MCF 10A (cell line): ENCODE measurements around the gene ASTN2. TPM values are rescaled to one million over a fixed set of nuclear protein-coding genes. Genes with fewer than 3 reads are reported as not detected.
A peak's percentile ranks its signal among the peaks of the same experiment; 100 is the strongest.

Experiments
- BruUV-seq: library from RNA; stranded (reverse); fragments of 400-500 nt; replicated peaks from 2 replicates; lab custom pipeline; 2021; lab: Mats Ljungman, UMichigan
- CTCF ChIA-PET: fragments of 300-600 bp; sonication (Branson Sonifier 250); formaldehyde crosslinking; extraction: SDS; loops from one replicate; lab custom pipeline; 2021; ENCODE audit warnings: antibody characterized with exemption, inconsistent platforms; lab: Yijun Ruan, JAX
- POLR2A ChIA-PET: fragments of 300-600, 350-650 bp; sonication (Branson Sonifier 250); formaldehyde crosslinking; extraction: SDS; loops from one replicate; lab custom pipeline; 2020; ENCODE audit warnings: antibody characterized with exemption, inconsistent platforms; lab: Yijun Ruan, JAX
- DNase-seq: peaks from one replicate; pipeline ENCODE4 v3.0.0-alpha.2; 2018; ENCODE audit not compliant: unreplicated experiment
- H3K27ac Mint-ChIP-seq: one replicate; pipeline ENCODE4 v1.8.0; 2022; ENCODE audit warnings: mild to moderate bottlenecking, low read depth, mixed read lengths; ENCODE audit not compliant: unreplicated experiment
- H3K27me3 Mint-ChIP-seq: one replicate; pipeline ENCODE4 v1.8.0; 2022; ENCODE audit warnings: mixed read lengths; ENCODE audit not compliant: insufficient read depth, unreplicated experiment
- H3K36me3 Mint-ChIP-seq: one replicate; pipeline ENCODE4 v1.8.0; 2022; ENCODE audit warnings: mild to moderate bottlenecking, moderate library complexity, mixed read lengths; ENCODE audit not compliant: insufficient read depth, unreplicated experiment
- H3K4me1 Mint-ChIP-seq: one replicate; pipeline ENCODE4 v1.8.0; 2022; ENCODE audit warnings: mixed read lengths; ENCODE audit not compliant: insufficient read depth, unreplicated experiment
- H3K4me3 Mint-ChIP-seq: one replicate; pipeline ENCODE4 v1.8.0; 2022; ENCODE audit warnings: mild to moderate bottlenecking, moderate library complexity, mixed read lengths; ENCODE audit not compliant: unreplicated experiment
- H3K9me3 Mint-ChIP-seq: one replicate; pipeline ENCODE4 v1.8.0; 2022; ENCODE audit warnings: mixed read lengths; ENCODE audit not compliant: unreplicated experiment
- CTCF ChIP-seq: fragments of 200-600 bp; IDR thresholded peaks from one replicate; pipeline ENCODE4 v1.8.0; 2022; ENCODE audit warnings: antibody characterized with exemption, mild to moderate bottlenecking; ENCODE audit not compliant: unreplicated experiment
- intact Hi-C: fragments of 100-400 bp; cut with micrococcal nuclease; formaldehyde crosslinking; loops from 2 replicates; pipeline ENCODE4 v1.14.1; 2022
- total RNA-seq: library from RNA; stranded (reverse); gene quantifications from 2 replicates; pipeline ENCODE4 v1.2.3, GENCODE V29; 2022

The ASTN2 gene
- total RNA-seq, 1 experiment from 2014 or later, result 1.8 TPM

GRCh38 chr9:116394070-116394469 lies 1020.8 kb downstream of the ASTN2 start:
- H3K4me3 Mint-ChIP-seq, result no peak overlapping the region
- POLR2A ChIA-PET, result no interaction called here
- TF ChIP-seq CTCF, result no peak
- peaks cover 35% of the 10 kb centered on the region for H3K36me3 Mint-ChIP-seq
- peaks cover 6% of the 10 kb centered on the region for H3K4me1 Mint-ChIP-seq
- H3K27me3 Mint-ChIP-seq, result no peaks in the 10 kb centered on the region
- H3K9me3 Mint-ChIP-seq, result no peaks in the 10 kb centered on the region
- intact Hi-C loops, result no loop called here
- no peak for DNase-seq
- CTCF ChIA-PET, result no interaction called here
- BruUV-seq, result no TSS peak
- no peak overlapping the region for H3K27ac Mint-ChIP-seq

GRCh38 chr9:116393198-116393597 lies 1021.7 kb downstream of the ASTN2 start:
- intact Hi-C loops, result no loop called here
- DNase-seq, result no peak
- peaks cover 6% of the 10 kb centered on the region for H3K4me1 Mint-ChIP-seq
- BruUV-seq, result no TSS peak
- H3K27me3 Mint-ChIP-seq, result no peaks in the 10 kb centered on the region
- ChIA-PET CTCF (no interaction called here), POLR2A (no interaction called here)
- H3K4me3 Mint-ChIP-seq, result no peak overlapping the region
- no peaks in the 10 kb centered on the region for H3K9me3 Mint-ChIP-seq
- H3K36me3 Mint-ChIP-seq, result peaks cover 33% of the 10 kb centered on the region
- H3K27ac Mint-ChIP-seq, result no peak overlapping the region
- no peak for TF ChIP-seq CTCF

GRCh38 chr9:116391306-116391900 lies 1023.5 kb downstream of the ASTN2 start:
- no peaks in the 10 kb centered on the region for H3K27me3 Mint-ChIP-seq
- no peak overlapping the region for H3K4me3 Mint-ChIP-seq
- no peak for TF ChIP-seq CTCF
- peak; percentile 27 for DNase-seq
- H3K9me3 Mint-ChIP-seq, result no peaks in the 10 kb centered on the region
- ChIA-PET POLR2A (no interaction called here), CTCF (no interaction called here)
- peaks cover 21% of the 10 kb centered on the region for H3K36me3 Mint-ChIP-seq
- H3K4me1 Mint-ChIP-seq, result peaks cover 6% of the 10 kb centered on the region
- intact Hi-C loops, result no loop called here
- no TSS peak for BruUV-seq
- H3K27ac Mint-ChIP-seq, result no peak overlapping the region

GRCh38 chr9:116390303-116391228 lies 1024.3 kb downstream of the ASTN2 start:
- H3K4me1 Mint-ChIP-seq, result peaks cover 10% of the 10 kb centered on the region
- H3K9me3 Mint-ChIP-seq, result no peaks in the 10 kb centered on the region
- H3K4me3 Mint-ChIP-seq, result no peak overlapping the region
- H3K36me3 Mint-ChIP-seq, result peaks cover 18% of the 10 kb centered on the region
- no peaks in the 10 kb centered on the region for H3K27me3 Mint-ChIP-seq
- POLR2A ChIA-PET, result no interaction called here
- CTCF ChIA-PET, result interaction anchor here (0.7 kb wide), 1 partner anchor 116 kb away, joined by 3 read pairs; no protein-coding TSS in a partner anchor
- H3K27ac Mint-ChIP-seq, result no peak overlapping the region
- intact Hi-C loops, result no loop called here
- BruUV-seq, result no TSS peak
- DNase-seq, result no peak
- TF ChIP-seq CTCF, result no peak
